Activated naive CD4-positive, alpha-beta T cell treated with anti-CD3 and anti-CD28 coated beads, Interleukin-2, amount 50 U/mL, for 16 hours (primary cell): Measurements from ENCODE around the gene OTUB2.
A peak's percentile ranks its signal among the peaks of the same experiment; 100 is the strongest.

Experiments used
- DNase-seq: peaks from one replicate; pipeline ENCODE4 v3.0.0-alpha.2; 2020

Gene OTUB2

DNA sequence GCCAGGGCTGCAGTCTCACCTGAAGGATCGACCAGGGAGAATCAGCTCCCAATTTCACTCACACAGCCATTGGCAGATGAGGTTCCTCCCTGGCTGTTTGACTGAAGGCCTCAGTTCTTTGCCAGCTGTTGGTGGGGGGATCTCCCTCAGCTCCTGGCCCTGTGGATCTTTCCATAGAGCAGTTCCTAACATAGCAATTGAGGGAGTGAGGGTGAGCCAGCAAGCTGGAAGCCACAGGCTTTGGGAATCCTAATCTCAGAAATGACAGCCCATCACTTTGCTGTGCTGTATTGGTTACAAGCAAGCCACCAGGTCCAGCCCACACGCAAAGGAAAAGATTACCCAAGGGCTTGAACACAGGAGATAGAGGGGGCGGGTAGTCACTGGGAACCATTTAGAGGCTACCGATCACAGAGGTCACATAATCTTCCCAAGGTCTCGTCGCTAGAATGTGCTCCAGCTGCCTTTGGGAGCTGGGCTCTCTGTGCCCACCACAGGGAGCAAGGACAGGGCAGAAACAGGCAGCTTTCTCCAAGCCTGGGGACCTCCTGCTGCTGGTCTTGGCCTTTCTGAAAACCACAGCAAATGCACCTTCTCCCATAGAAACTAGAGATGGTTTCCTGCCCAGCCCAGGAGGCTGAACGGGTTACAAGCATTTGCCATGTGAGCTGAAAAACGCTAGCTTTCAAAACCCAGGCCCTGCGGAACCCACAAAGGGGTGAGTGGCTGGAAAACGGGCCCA lies 4.6 kb upstream of the OTUB2 start:
- DNase-seq, result no peak

DNA sequence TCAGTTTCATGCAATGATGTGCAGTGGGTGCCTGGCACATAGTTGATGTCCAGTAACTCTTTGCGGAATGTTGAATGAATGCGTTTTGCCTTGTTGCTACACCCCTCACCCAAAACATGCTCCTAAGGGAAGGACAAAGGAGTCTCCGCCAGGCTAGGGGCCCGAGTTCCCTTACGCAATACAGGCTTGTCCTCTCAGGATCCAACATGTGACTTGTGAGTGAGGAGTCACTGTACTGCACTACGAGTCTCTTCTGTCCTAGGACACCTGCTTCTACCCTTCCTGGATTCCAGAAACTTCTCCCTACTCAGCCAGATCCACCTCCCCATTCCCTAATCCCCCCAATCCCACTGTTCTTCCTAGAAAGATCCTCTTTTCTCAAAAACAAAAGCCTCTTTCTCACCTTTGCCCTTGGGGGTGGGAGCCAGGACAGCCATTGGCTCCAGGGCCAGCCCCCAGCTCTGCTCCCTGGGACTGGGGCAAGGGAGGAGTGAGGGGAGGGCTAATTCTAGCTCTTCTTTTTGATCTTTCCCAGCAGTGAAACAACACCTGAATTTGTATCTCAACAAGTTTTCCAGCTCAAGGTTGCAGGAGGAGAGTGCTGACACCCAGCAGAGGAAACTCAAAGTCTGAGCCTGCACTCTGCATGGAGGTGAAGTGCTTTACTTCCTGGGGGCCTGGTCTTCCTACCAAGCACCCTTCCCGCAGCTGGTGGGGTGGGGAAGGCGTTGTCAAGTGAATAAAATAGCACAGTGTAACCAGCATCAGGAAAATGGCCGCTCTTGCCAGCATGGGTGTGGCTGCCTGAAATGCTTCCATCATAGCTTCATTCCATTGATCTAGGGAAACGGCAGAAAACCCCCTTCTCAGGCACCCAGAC lies 3.4 kb upstream of the OTUB2 start:
- DNase-seq, result no peak

DNA sequence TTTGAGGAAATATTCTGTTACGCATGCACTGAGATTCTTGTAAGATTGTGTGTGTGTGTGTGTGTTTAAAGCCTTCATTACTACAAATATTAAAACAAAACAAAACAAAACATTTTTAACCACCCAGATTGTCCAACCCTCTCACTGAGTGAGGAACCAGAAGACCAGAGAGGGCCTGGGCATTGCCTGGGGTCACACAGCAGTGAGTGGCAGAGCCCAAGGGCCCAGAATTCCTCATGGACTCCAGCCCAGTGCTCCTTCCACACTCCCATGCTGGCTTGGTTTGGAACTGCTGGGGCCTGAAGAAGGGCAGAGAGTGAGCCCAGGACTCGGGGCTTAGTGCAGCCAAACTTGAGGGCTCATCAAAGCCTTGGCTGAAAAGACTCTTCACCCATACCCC lies 1.6 kb upstream of the OTUB2 start:
- no peak for DNase-seq

DNA sequence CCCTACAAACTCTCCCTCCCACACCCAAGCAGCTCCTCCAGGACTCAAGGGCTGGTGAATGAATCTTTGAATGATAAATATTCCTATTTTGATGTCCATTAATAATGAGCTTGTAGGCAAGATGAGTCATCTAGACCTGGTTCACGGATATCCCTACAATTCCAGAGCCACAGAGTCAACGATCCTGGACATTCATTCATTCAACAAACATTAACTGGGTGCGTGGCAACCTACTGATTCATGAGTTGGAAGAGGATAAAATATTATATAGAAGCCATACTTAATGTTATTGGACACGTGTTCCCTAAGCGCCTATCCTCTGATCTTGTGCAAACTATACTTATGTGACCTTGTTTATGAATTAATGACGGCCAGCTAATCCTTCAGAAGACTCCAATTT lies 420 bp upstream of the OTUB2 start:
- no peak for DNase-seq

DNA sequence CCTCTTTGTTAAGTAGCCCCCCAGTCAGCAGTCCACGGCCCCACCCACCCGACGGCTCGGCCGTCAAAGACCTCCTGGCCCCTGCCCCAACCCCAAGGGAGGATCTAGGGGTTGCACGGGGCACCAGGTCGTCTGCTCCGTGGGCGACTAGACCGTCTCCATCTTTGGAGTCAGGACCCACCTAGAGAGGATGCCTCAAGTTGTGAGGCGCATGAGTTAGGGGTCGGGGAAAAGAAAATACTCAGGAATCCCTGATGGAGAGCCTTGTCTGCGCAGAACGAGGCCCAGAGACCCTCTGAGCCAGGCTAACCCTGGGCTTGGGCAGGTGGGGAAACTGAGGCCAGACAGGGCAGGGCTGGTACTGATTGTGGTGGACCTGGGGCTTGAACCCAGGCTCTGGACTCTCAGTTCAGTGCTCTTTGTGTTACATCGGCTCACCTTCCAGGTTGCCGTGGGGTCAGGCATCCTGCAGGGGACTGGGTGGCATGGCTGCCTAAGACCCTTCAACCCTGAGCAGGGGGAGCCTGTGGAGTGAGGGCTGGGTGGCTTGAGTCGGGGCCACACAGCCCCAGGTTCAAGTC lies 839 bp downstream of the OTUB2 start:
- no peak for DNase-seq

DNA sequence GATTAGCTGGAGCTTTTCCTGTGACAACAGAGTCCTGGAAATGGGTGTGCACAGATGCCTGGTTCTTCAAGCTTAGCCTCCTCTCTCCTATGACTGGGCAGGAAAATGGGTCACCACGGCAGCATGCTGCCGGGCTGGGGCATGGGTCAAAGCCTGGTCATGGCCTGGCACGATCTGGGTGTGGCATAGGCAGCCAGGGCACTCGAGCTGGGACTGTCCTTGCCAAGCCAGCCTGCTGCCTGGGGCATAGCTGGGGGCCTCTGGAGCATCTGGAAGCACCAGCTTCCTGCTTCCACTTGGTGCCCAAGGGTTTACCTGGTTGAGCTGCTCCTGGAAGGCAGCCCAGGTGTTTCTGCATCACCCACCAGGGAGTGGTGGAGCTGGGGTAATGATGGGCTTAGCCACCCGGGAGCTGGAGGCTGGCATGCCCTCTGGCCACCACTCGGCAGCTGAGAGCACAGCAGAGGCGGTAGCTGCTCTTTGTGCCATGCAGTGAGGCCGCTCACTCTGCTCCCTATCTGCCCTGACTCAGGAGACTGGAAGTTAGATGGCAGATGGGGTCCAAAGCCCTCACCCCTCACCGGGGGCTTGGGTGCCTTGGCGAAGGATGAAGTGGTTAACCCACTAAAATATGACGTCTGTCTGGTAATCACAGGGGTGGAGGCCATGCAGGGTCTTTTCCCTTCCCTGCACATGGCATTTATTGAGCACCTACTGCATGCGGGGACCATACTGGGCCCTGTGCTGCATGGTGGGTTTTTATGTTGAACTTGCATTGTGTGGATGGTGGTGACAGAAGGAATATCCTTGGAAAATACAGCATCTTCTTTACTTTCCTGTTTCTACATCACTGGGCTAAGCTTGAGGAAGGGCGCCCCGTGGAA lies 1.7 kb downstream of the OTUB2 start:
- DNase-seq, result no peak

DNA sequence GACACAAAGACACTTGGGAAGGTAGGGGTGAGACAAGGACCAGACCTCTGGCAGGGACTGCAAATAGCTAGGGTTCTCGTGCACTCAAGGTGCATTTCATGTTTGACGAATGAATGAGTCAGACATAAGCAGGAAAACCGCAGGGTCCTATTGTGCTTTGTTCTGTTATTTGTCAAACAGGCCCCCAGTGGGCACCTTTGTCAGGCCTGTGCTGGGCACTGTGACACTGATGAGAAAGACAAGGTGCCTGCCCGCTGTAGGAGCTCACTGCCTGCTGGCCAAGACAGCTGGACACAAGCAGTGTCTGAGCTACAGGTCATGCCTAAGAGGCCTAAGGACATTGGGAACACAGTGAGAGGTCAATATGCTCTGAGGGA lies 2.3 kb downstream of the OTUB2 start:
- DNase-seq, result no peak

DNA sequence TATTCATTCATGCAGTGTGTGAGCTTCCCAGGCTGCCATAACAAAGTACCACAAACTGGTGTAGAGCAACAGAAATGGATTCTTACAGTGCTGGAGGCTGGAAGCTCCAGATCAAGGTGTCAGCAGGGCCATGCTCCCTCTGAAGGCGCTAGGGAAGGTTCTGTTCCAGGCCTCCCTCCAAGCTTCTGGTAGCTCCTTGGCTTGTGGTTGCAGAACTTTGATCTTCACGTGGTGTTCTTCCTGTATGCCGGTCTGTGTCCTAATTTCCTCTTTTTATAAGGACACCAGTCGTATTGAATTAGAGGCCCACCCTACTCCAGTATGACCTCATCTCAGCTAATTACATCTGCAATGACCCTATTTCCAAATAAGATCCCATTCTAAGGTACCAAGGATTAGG lies 3.1 kb downstream of the OTUB2 start:
- DNase-seq, result no peak

DNA sequence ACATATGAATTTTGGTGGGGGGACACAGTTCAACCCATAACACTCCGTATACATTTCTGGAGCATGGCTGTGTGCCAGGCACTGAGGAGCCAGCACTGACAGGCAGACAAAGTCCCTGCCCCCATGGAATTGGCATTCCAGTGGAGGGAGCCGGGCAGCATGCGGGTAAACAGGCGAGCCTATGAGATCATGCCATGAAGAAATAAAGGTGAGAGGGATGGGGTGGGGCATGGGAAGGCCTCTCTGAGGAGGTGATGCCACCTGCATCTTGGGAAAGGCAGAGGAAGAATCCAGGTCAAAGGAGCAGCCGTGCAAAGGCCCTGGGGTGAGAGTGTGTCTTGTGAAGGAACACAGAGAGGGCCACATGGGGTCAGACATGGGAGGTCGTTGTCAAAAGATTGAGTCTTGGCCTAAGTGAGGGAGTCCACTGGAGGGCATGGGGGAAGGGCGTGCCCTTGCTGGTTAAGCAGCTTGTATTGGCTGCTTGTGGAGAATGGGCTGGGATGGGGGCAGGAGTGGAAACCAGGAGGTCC lies 3.6 kb downstream of the OTUB2 start:
- no peak for DNase-seq

DNA sequence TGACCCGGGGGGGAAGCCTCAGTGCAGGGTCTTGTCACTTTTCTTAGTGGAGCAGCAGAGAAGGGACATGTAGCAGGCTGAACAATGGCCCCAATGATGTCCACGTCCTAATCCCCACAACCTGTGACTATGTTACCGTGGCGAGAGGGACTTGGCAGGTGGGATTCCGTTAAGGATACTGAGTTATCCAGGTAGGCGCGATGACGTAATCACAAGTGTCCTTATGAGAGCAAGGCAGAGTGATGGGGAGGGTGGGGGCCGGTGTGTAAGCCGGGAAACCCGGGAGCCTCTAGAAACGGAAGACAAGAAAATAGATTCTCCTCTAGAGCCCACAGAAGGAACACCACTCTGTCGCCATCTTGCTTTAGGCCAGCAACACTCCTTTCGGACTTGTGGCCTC lies 4.4 kb downstream of the OTUB2 start:
- no peak for DNase-seq

DNA sequence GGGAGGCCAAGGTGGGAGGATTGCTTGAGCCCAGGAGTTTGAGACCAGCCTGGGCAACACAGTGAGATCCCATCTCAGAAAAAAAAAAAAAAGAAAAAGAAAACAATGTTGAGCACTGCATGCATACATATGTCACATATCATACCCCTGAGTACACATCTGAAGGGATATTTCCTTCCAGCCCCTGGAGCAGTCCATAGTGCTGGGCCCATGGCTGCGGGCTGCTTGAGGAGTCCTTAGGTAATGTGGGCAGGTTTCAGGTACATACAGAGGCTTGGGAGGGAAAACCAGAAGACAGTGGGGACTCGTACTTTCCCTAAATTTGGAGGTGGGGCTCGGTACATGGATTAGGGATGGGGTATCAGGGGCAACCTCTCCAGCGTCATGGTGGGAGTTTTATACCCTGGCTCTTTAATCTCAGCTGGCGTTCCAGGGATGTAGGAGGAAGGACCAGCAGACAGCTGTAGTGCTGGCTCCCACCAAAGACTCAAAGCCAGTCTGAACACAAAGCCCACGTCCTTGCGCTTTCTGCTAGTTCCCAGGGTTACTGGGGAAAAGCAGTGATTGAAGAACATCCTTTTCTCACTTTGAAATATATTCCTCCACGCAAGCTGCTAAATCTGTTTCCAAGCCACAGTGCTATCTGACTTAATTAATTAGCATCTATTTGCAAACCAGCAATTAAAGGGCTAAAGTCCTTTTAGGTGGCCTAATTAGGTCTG lies 5.2 kb downstream of the OTUB2 start:
- DNase-seq, result no peak

DNA sequence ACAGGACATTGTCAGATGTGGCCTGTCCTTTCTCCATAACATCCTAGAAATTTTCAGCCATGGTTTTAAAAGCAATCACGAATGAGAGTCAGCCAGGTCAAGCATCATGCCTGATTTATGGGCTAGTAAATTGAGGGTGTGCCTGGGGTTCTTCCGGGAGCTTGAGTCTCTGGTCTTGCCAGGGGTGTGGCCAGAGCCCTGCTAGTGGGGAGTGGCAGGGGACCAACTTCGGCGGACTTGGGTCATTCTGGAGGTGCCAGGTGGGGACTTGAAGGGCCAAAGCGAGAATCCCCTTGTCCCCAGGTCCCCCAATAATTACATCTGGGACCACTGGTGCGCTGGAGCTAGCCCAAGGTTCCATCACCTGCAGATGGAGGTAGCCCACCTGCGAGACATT lies 5.7 kb downstream of the OTUB2 start:
- no peak for DNase-seq

DNA sequence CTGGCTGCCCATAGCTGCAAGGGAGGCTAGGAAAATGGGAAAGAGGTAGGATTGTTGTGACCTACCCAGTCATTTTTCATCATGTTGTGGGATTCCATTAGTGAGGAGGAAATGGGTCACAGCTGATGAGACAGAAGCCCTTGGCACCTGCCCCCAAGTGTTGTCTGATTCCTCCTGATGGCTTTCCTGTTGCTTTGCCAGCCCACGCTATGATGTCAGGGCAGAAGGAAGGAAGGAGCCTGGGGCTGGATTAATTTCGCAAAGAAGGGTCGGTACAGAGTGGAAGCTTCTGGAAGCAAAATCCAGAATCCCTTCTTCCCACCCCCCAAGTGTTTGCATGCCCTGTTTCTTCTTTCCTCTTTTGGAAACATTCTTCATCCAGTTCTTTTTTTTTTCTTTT lies 8.7 kb downstream of the OTUB2 start:
- no peak for DNase-seq

DNA sequence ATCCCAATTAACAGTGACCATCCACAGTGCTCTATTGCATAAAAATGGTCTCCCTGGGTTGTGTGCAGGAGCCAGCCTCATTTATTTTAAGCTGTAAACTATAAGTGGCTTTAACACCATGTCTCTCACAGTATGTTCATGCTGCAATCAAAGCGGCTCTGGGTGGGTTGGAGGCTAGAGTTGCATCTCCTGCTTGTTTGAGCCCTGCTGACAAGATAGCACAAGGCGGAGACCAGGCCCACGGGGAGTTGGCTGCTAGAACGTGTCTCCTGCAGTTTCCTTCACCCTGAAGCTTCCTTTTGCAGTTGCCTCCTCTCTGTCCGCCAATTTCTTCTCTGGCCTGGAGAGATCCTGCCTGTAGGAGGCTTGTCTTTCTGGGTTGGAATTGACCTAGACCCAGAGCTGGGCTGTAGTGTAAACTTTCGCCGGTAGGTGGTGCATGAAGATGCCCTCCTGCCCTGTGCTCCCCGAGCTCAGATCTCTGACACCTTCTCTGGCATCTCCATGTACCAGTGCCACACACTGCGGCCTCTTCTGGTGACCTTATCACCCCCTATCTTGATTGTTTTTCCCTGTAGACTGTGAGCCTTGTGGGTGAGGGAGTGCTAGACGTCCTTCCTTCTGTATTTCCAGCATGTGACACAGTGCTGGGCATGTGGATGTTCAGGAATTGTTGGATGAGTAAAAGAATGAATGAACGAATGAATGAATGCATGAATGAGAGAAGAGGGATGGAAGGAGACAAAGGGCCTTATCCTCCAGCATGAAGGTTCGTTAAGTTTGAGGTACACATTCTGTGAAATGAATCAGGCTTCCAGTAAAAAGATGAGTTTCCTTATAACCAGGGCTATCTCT lies 10.4 kb downstream of the OTUB2 start:
- DNase-seq, result peak; percentile 75

DNA sequence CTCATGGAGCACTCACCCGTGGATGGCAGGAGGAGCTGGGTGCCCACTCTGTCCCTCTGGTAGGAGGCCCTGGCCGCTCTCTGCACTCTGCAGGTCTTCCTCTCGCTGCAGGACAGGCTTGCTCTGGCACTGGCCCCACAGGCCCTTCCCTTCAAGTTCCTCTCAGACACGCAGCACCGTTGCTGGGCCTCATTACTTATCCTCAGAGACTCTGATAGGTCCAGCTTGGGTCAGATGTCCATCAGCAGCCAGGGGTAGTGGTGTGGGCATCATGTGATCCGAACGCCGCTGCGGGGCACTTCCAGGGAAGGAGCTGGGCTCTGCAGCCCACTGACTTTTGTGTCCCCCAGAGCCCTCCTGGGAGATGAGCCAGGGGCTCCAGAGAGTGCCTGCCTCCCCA lies 11.8 kb downstream of the OTUB2 start:
- DNase-seq, result no peak

DNA sequence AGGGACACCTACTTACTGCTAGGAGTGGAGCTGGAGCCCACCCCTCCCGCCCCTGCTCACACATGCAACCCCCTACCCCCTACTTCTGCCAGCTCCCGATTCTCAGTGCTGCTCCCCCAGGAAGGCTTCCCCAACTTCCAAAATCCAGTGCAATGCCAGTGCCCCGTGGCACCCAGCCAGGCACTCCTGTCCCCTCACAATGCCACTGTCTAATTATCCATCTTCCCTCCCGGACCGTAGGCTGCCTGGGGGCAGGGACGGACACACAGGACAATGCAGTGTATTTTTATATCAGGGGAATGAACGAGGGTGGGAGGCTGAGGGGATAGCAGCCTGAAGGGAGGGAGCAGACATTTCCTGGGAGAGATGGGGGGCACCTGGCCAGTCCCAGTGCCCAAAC lies 12.4 kb downstream of the OTUB2 start:
- no peak for DNase-seq

DNA sequence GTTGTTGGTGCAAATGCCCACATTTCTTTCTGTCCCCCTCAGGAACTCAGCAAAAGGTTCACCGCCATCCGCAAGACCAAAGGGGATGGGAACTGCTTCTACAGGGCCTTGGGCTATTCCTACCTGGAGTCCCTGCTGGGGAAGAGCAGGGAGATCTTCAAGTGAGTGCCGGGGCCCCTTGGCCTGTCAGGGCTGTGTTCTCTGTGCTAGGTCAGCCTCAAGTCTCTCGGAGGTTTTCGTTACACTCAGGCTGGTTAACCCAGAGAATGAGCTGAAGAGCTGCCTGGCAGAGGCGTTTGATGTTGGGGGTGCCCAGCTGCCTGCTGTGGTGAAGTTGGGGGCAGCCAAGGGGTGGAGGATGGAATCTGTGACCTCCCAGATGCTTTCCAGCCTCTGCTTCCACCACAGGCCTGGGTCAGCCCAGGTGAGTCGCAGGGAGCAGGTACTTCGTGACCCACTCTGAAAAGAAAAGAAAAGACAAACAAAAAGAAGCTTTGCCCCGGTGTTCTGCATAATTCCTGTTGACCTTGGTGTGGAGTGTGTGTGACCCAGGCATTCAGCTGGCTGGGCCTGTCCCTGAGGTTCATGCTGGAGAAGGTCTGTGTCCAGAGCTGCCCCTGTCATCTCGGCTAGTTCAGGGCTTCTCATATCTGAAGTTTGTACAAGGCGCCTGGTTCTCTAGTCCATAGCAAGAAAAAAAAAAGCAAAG lies 12.9 kb downstream of the OTUB2 start:
- DNase-seq, result no peak

DNA sequence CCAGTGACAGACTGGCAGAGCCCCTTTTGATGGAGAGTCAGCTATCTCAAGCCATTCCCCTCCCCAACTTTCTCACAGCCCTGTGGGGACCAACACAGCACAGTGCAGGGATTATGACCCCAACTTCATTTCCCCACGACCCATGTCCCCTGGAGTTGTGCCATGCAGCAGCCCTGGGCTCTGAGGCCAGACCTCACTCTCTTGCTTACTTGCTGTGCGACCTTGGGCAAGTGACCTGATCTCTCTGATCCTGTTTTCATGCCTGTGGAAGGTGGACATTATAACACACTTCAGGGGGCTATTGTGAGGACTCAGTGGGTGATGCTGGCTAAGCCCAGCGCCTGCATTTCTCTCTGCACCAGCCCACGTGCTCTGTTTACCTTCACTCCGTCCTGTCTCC lies 14.1 kb downstream of the OTUB2 start:
- DNase-seq, result no peak

DNA sequence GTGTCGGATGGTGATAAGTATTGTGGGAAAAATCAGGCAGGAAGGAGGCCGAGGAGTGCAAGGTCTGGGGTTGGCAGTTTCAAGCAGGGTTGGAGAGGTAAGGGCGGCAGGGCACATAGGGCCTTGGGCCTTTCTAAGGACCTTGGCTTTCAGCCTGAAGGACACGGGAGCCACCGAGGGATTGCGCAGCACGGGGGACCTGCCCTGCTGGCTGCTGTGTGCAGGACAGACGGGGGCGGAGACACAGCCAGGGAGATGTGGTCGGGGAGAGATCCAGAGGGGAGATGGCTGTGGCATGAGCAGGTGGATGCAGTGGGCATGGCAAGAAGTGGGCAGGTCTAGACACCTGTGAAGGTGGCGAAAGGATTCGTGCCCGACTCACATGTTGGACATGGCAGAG lies 14.7 kb downstream of the OTUB2 start:
- DNase-seq, result no peak

DNA sequence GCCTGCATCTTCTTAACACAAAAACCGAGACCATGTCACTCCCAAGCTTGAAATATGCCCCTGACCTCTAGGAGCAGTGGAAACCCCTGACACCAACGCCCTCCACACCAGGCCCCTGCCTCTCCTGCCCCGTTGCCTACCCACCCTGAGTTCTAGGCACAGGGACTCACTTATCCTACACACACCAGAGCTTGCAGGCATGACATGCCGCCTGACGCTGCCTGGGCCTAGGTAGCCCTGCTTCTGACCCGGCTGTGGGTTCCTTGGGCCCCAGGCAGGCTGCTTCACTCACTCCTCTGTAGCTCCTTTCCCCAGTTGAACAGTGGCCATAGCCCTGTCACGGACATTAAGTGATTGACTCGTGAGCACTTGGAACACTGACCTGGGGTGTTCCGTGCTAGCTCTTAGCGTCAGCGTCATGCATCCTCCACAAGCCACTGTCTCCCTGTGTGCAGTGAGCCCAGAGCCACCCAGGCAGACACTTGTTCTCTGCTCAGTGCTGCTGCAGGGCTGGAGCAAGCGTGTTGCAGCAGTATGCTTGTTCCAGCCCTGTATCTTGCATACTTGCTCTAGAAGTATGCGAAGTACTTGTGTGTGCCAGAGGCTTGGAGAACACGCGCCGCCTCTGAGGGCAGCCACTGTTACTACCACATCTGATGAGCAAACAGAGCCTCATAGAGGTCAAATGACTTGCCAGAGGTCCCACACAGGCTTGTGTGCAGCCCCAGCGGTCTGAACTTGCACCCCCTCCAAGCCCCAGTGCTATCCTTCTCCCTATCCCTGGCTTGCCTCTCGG lies 15.6 kb downstream of the OTUB2 start:
- DNase-seq, result no peak
